Breast epithelium (tissue), 3 donors: ENCODE results near the gene SORBS2.

ENCODE experiments used
- CTCF ChIP-seq, 3 donors: fragments of 450-650 bp; IDR thresholded peaks; one replicate each; pipeline ENCODE4 v1.5.1; 2016 to 2017; ENCODE audit warnings: antibody characterized with exemption in 3 of 3, mild to moderate bottlenecking in 3 of 3, moderate library complexity in 3 of 3
- POLR2A ChIP-seq: fragments of 450-650 bp; IDR thresholded peaks from one replicate; pipeline ENCODE4 v1.6.1; 2016; ENCODE audit warnings: antibody characterized with exemption, mild to moderate bottlenecking, moderate library complexity
- POLR2AphosphoS5 ChIP-seq, 3 donors: sonication (generic); formaldehyde crosslinking; IDR thresholded peaks; one replicate each; pipeline ENCODE4 v1.6.1; 2017; ENCODE audit warnings: antibody characterized with exemption in 3 of 3

GRCh38 chr4:185536411-185536709, 275.6 kb downstream of the SORBS2 start:
- TF ChIP-seq CTCF (IDR thresholded peaks at IDR 0.05) (no peak), POLR2A (no peak), POLR2AphosphoS5 (IDR thresholded peaks at IDR 0.05) (no peak)
